HEK293 (cell line): ENCODE results near the gene GABPB1.

Experiments used
- HOXA7 ChIP-seq: sonication (generic); formaldehyde crosslinking; IDR thresholded peaks from 2 replicates; pipeline ENCODE4 v1.8.1; 2022; ENCODE audit warnings: missing genetic modification reagents, borderline replicate concordance
- HOXD13 ChIP-seq: sonication (generic); formaldehyde crosslinking; IDR thresholded peaks from 2 replicates; pipeline ENCODE4 v1.8.0; 2022; ENCODE audit warnings: missing genetic modification reagents, borderline replicate concordance
- KLF16 ChIP-seq: fragments of 450-650 bp; formaldehyde crosslinking; IDR thresholded peaks from 2 replicates; pipeline ENCODE4 v1.5.1; 2017; ENCODE audit warnings: missing biosample characterization, missing genetic modification characterization
- OVOL3 ChIP-seq: fragments of 450-650 bp; formaldehyde crosslinking; IDR thresholded peaks from 2 replicates; pipeline ENCODE4 v1.5.1; 2016; ENCODE audit warnings: missing biosample characterization, missing genetic modification characterization
- ZBTB1 ChIP-seq: fragments of 450-650 bp; formaldehyde crosslinking; IDR thresholded peaks from 2 replicates; pipeline ENCODE4 v1.5.1; 2016; ENCODE audit warnings: missing biosample characterization, missing genetic modification characterization
- ZNF529 ChIP-seq: fragments of 450-650 bp; formaldehyde crosslinking; IDR thresholded peaks from 2 replicates; pipeline ENCODE4 v1.5.1; 2017; ENCODE audit warnings: missing genetic modification characterization, missing biosample characterization; ENCODE audit not compliant: insufficient replicate concordance
- ZNF585B ChIP-seq: fragments of 450-650 bp; formaldehyde crosslinking; IDR thresholded peaks from 2 replicates; pipeline ENCODE4 v1.5.1; 2016; ENCODE audit warnings: missing biosample characterization, missing genetic modification characterization
- ZNF629 ChIP-seq: fragments of 450-650 bp; formaldehyde crosslinking; IDR thresholded peaks from 2 replicates; pipeline ENCODE4 v1.5.1; 2017; ENCODE audit warnings: missing biosample characterization, missing genetic modification characterization
- TF ChIP-seq, protein P1 (sequence below): fragments of 450-650 bp; formaldehyde crosslinking; IDR thresholded peaks from 2 replicates; pipeline ENCODE4 v1.5.1; 2016; ENCODE audit warnings: missing biosample characterization, missing genetic modification characterization
- TF ChIP-seq, protein P2 (sequence below): fragments of 450-650 bp; formaldehyde crosslinking; optimal IDR thresholded peaks from 2 replicates; pipeline ENCODE3; 2016; ENCODE audit warnings: missing biosample characterization, mild to moderate bottlenecking, missing genetic modification characterization
- TF ChIP-seq, protein P3 (sequence below): fragments of 450-650 bp; formaldehyde crosslinking; IDR thresholded peaks from 2 replicates; pipeline ENCODE4 v1.5.1; 2016; ENCODE audit warnings: missing biosample characterization, missing genetic modification characterization
- TF ChIP-seq, protein P4 (sequence below): fragments of 450-650 bp; formaldehyde crosslinking; IDR thresholded peaks from 2 replicates; pipeline ENCODE4 v1.5.1; 2016; ENCODE audit warnings: missing biosample characterization, missing genetic modification characterization
- TF ChIP-seq, protein P5 (sequence below): fragments of 450-650 bp; formaldehyde crosslinking; IDR thresholded peaks from 2 replicates; pipeline ENCODE4 v1.5.1; 2016; ENCODE audit warnings: missing biosample characterization, missing genetic modification characterization

DNA sequence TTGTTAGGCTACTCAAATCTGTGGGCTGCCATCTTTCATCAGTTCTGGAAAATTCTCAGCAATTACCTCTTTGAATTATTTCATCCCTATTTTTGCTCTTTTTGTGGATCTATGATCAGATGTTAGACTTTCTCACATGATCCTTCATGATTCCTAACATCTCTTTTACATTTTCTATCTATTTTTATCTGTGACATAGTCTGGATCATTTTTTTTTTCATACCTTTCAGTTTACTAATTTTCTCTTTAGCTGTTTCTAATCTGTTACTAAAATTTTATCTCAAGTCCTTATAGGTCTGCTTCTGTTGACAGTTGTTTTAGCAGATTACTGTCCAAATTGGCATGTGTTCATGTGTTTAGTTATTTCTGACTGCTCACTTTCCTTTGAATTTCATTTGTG lies 47.2 kb downstream of the GABPB1 start:
- TF ChIP-seq, protein P1, sequence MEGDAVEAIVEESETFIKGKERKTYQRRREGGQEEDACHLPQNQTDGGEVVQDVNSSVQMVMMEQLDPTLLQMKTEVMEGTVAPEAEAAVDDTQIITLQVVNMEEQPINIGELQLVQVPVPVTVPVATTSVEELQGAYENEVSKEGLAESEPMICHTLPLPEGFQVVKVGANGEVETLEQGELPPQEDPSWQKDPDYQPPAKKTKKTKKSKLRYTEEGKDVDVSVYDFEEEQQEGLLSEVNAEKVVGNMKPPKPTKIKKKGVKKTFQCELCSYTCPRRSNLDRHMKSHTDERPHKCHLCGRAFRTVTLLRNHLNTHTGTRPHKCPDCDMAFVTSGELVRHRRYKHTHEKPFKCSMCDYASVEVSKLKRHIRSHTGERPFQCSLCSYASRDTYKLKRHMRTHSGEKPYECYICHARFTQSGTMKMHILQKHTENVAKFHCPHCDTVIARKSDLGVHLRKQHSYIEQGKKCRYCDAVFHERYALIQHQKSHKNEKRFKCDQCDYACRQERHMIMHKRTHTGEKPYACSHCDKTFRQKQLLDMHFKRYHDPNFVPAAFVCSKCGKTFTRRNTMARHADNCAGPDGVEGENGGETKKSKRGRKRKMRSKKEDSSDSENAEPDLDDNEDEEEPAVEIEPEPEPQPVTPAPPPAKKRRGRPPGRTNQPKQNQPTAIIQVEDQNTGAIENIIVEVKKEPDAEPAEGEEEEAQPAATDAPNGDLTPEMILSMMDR = no peak
- TF ChIP-seq ZNF529 (tag by site-specific recombination) (no peak), HOXD13 (CRISPR knock-in tag) (no peak), KLF16 (no peak), ZBTB1 (tag by site-specific recombination) (no peak), ZNF629 (tag by site-specific recombination) (no peak), HOXA7 (CRISPR knock-in tag) (no peak), OVOL3 (no peak), ZNF585B (no peak)
- TF ChIP-seq, protein P2, sequence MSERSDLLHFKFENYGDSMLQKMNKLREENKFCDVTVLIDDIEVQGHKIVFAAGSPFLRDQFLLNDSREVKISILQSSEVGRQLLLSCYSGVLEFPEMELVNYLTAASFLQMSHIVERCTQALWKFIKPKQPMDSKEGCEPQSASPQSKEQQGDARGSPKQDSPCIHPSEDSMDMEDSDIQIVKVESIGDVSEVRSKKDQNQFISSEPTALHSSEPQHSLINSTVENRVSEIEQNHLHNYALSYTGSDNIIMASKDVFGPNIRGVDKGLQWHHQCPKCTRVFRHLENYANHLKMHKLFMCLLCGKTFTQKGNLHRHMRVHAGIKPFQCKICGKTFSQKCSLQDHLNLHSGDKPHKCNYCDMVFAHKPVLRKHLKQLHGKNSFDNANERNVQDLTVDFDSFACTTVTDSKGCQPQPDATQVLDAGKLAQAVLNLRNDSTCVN = no peak
- TF ChIP-seq, protein P3, sequence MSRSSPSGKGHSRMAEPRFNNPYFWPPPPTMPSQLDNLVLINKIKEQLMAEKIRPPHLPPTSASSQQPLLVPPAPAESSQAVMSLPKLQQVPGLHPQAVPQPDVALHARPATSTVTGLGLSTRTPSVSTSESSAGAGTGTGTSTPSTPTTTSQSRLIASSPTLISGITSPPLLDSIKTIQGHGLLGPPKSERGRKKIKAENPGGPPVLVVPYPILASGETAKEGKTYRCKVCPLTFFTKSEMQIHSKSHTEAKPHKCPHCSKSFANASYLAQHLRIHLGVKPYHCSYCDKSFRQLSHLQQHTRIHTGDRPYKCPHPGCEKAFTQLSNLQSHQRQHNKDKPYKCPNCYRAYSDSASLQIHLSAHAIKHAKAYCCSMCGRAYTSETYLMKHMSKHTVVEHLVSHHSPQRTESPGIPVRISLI (tag by site-specific recombination) = no peak
- TF ChIP-seq, protein P4, sequence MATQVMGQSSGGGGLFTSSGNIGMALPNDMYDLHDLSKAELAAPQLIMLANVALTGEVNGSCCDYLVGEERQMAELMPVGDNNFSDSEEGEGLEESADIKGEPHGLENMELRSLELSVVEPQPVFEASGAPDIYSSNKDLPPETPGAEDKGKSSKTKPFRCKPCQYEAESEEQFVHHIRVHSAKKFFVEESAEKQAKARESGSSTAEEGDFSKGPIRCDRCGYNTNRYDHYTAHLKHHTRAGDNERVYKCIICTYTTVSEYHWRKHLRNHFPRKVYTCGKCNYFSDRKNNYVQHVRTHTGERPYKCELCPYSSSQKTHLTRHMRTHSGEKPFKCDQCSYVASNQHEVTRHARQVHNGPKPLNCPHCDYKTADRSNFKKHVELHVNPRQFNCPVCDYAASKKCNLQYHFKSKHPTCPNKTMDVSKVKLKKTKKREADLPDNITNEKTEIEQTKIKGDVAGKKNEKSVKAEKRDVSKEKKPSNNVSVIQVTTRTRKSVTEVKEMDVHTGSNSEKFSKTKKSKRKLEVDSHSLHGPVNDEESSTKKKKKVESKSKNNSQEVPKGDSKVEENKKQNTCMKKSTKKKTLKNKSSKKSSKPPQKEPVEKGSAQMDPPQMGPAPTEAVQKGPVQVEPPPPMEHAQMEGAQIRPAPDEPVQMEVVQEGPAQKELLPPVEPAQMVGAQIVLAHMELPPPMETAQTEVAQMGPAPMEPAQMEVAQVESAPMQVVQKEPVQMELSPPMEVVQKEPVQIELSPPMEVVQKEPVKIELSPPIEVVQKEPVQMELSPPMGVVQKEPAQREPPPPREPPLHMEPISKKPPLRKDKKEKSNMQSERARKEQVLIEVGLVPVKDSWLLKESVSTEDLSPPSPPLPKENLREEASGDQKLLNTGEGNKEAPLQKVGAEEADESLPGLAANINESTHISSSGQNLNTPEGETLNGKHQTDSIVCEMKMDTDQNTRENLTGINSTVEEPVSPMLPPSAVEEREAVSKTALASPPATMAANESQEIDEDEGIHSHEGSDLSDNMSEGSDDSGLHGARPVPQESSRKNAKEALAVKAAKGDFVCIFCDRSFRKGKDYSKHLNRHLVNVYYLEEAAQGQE (tag by site-specific recombination) = no peak
- TF ChIP-seq, protein P5, sequence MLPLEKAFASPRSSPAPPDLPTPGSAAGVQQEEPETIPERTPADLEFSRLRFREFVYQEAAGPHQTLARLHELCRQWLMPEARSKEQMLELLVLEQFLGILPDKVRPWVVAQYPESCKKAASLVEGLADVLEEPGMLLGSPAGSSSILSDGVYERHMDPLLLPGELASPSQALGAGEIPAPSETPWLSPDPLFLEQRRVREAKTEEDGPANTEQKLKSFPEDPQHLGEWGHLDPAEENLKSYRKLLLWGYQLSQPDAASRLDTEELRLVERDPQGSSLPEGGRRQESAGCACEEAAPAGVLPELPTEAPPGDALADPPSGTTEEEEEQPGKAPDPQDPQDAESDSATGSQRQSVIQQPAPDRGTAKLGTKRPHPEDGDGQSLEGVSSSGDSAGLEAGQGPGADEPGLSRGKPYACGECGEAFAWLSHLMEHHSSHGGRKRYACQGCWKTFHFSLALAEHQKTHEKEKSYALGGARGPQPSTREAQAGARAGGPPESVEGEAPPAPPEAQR (tag by site-specific recombination) = no peak
